GM19328 (cell line): Measurements from ENCODE around the gene TUBGCP3.

Source experiments
- ATAC-seq: cut with Tn5 transposase; IDR thresholded peaks from one replicate; pipeline ENCODE4 v1.9.1; 2021; ENCODE audit warnings: mild to moderate bottlenecking, moderate library complexity; ENCODE audit not compliant: unreplicated experiment

TUBGCP3 gene

GRCh38 chr13:112616586-112617362 is 28.8 kb upstream of the TUBGCP3 start:
- ATAC-seq: no peak

DNA sequence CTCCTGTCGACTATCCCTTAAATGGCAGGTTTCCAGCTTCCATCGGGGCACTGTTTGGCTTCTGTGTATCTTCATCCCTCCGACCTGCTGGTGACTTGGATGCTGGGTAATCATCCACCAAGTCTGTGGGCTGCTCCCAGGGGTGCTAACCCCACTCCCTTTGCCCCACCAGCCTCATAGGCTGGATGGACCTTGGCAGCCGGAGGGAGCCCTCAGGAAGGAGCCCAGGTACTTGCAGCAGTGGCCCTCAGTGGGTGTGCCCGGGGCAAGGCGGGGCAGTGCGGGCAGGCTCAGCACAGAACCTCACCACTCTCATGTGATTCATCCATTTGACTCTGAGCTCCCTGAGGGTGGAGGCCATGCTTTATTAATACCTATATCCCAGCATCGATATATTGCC is 27.4 kb upstream of the TUBGCP3 start:
- no peak for ATAC-seq

DNA sequence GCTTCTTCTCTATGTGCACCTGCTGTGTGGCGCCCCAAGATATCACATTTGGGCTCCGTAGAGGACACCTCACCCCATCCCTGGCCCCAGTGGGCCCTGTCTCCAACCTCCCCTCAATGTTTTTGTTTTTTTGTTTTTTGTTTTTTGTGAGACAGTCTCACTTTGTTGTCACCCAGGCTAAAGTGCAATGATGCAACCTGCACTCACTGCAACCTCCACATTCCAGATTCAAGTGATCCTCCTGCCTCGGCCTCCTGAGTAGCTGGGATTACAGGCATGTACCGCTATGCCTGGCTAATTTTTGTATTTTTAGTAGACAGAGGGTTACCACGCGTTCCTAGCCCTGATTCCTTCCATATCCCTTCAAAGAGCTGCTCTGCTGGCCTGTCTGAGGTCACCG is 26.9 kb upstream of the TUBGCP3 start:
- no peak for ATAC-seq

- ATAC-seq: no peak
Observed at GRCh38 chr13:112608212-112608611, 20.3 kb upstream of the TUBGCP3 start.

GRCh38 chr13:112606109-112607001 is 18.4 kb upstream of the TUBGCP3 start:
- ATAC-seq: peak; percentile 100

- ATAC-seq: no peak
Observed at GRCh38 chr13:112605531-112605990, 17.6 kb upstream of the TUBGCP3 start.

DNA sequence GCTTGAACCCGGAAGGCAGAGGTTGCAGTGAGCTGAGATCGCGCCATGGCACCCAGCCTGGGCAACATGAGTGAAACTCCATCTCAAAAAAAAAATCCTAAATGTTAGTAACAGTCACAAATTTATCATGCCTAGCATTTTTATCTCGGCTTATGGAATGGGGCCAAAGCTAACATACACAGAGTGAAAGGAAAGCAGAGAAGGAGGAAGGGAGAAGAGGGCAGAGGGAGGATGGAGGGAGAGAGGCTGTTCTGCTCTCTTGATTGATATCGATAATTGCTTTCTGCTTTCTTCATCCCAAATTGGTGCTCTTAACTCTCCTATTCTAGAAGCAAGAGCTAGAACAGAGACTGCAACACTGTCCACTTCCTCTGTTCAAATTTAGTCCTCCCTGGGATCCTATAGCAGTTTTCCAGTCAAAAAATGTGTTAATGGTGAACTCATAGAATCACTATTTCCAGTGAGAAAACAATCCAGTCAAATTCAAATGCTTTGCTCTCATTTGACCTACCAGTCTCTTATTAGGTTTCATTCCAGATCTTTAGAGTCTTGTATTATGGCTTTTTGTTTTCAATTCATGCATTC is 15.8 kb upstream of the TUBGCP3 start:
- ATAC-seq: no peak

DNA sequence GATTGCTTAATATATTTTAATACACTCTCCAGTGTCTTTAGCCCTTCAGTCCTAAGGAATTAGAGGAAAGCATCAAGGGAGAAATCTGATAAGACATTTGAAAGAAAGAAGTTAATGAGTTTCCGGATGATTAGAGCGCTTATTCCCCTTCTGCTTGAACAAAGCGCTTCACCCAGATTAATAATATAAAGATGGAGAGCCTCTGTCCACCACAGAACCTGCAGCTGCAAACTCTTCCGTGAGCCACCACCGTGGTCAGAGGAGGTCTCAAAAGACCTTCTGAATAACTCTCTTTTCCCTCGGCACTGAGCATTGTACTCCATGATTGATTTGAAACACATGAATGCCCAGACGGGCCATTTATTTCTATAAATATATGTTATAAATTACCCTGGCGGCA is 14.2 kb upstream of the TUBGCP3 start:
- ATAC-seq: no peak

GRCh38 chr13:112601371-112601770 is 13.4 kb upstream of the TUBGCP3 start:
- ATAC-seq: no peak

- no peak for ATAC-seq
Observed at GRCh38 chr13:112596235-112596634, 8.3 kb upstream of the TUBGCP3 start.

DNA sequence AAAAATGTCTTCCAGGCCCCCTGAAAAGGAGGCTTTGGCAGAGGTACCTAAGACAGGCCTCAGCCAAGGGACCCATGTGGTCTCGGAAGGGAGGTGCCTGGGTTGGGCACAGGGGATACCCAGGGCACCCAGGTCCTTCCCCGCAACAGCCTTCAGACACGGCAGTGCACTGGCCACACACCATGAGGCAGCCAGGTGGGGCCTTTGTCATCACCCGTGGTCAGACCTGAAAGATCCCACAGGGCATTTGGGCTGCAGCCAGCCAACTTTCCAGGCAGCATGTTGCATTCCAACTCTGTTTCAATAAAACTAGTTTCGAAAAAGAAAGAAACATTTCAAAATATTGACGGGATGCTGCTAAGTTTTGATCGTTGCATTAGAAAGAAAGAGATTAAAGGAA is 4.7 kb upstream of the TUBGCP3 start:
- no peak for ATAC-seq

GRCh38 chr13:112592181-112592580 is 4.2 kb upstream of the TUBGCP3 start:
- no peak for ATAC-seq

GRCh38 chr13:112588490-112589297 is 741 bp upstream of the TUBGCP3 start:
- ATAC-seq: no peak

GRCh38 chr13:112587212-112587763 is 665 bp downstream of the TUBGCP3 start:
- peak; percentile 40 for ATAC-seq

DNA sequence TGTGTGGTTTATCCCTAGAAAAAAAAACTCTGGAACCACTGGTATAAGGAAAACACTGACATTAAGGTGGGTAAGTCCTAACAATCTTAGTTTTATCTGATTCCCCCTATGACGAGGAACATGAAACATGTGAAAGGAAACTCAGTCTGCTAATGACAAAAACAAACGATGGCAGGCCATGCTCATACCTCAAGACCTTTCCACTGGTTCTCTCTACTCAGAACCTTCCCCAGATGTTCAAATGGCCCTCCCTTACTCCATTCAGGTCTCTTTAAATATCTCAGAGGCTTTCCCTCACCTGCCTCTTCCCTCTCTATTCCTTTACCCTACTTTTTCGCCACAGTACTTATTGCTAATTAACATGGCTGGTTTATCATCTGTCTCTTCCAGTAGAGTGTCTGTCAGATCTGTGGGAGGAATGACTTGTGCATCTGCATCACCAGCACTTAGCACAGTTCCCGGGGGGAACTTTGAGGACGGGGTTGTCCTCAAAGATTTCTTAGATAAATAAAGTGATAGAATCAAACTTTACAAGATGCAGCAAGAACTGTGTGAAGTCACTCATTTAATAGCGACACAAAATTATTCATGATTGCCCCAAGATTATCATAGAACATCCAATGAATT is 1.5 kb downstream of the TUBGCP3 start:
- no peak for ATAC-seq

DNA sequence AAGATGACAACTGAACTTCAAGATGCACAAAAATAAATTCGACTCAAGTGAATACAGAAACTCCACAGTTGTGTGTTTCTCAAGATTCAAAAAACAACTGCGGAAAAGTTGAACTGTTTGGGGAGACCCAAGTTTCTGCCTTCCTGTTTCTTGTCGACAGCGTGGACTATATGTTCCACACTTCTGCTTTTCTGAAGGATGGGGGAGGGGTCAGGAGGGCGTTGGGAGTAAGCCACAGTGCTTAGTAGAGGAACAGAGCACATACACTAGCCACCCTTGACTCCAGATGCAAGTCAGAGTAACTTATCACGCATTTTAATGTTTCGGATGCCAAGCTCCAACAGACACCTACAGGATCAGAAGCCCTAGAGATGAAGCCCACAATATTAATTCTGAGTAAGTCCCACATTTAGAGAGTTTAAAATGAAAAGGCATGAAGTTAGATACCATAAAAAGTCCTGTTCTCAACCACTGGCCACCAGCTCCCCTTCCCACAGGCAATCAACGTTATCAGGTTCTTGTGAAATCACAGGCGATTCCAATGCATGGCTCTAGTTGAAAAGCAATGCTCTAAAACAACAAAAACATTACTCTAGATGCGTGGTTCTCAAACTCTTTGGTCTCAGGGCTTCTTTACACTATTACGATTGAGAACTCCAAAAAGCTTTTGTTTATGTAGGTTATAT is 4.2 kb downstream of the TUBGCP3 start:
- ATAC-seq: no peak

DNA sequence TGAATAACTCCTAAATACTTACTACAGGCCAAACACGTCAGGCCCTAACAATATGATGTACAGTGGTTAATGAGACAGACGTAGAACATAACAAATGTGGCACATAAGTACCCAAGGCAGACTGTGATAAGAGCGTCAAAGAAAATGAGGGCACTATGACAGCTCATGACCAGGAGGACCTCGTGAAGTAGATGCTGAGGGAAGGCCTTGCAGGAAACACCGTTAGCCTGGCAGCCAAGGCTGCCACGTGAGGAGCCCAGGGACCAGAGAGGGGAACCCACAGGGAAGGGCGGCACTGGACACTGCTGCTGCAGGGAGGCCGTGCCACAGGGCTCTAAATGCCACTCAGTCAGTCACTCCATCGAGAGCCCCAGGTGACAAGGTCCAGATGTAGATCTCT is 5.7 kb downstream of the TUBGCP3 start:
- no peak for ATAC-seq

GRCh38 chr13:112580912-112581311 is 7.0 kb downstream of the TUBGCP3 start:
- no peak for ATAC-seq

GRCh38 chr13:112580211-112580610 is 7.7 kb downstream of the TUBGCP3 start:
- no peak for ATAC-seq
